Mesenchymal stem cell (in vitro differentiated cells and primary cell): ENCODE data around the gene RRAS.

Experiments
- DNase-seq: peaks from one replicate; pipeline ENCODE4 v3.0.0-alpha.2; 2013
- H2AFZ ChIP-seq: one replicate; pipeline ENCODE4 v1.6.1; 2013; ENCODE audit warnings: low read depth, mild to moderate bottlenecking, control low read depth, inconsistent platforms, low read length, moderate library complexity
- H2AK5ac ChIP-seq: 2 replicates; pipeline ENCODE4 v1.6.1; 2013; ENCODE audit warnings: low read length, moderate library complexity, mild to moderate bottlenecking, inconsistent platforms; ENCODE audit not compliant: severe bottlenecking
- H2BK120ac ChIP-seq: one replicate; pipeline ENCODE4 v1.6.1; 2013; ENCODE audit warnings: low read depth, mild to moderate bottlenecking, inconsistent platforms, low read length, moderate library complexity
- H2BK12ac ChIP-seq, 2 experiments: one replicate each; pipeline ENCODE4 v1.6.1; 2013; ENCODE audit warnings: inconsistent platforms in 2 of 2, low read length in 2 of 2, mild to moderate bottlenecking in 2 of 2, moderate library complexity in 2 of 2, control low read depth in 1 of 2
- H2BK15ac ChIP-seq: one replicate; pipeline ENCODE4 v1.6.1; 2013; ENCODE audit warnings: mild to moderate bottlenecking, low read depth, inconsistent platforms; ENCODE audit not compliant: poor library complexity, severe bottlenecking
- H2BK5ac ChIP-seq: 2 replicates; pipeline ENCODE4 v1.6.1; 2013; ENCODE audit warnings: low read depth, mild to moderate bottlenecking, low read length, control low read depth, inconsistent platforms; ENCODE audit not compliant: poor library complexity, severe bottlenecking
- H3K14ac ChIP-seq, 2 experiments: one replicate each; pipeline ENCODE4 v1.6.1; 2013; ENCODE audit warnings: inconsistent platforms in 2 of 2, low read length in 2 of 2, control low read depth in 1 of 2, mild to moderate bottlenecking in 1 of 2, moderate library complexity in 1 of 2
- H3K18ac ChIP-seq, 2 experiments: one replicate each; pipeline ENCODE4 v1.6.1; 2013; ENCODE audit warnings: inconsistent platforms in 2 of 2, low read length in 2 of 2, control low read depth in 1 of 2, low read depth in 1 of 2, mild to moderate bottlenecking in 1 of 2
- H3K23ac ChIP-seq, 2 experiments: one replicate each; pipeline ENCODE4 v1.6.1; 2013; ENCODE audit warnings: inconsistent platforms in 2 of 2, low read length in 2 of 2, mild to moderate bottlenecking in 2 of 2, moderate library complexity in 2 of 2, control low read depth in 1 of 2
- H3K27ac ChIP-seq: 2 replicates; pipeline ENCODE4 v1.5.1; 2013; ENCODE audit warnings: mild to moderate bottlenecking, moderate library complexity, low read length, control low read depth, inconsistent platforms; ENCODE audit not compliant: poor library complexity, severe bottlenecking
- H3K27me3 ChIP-seq, 2 experiments: 2 replicates each; pipeline versions ENCODE4 v1.6.1 to v1.7.0; 2013; ENCODE audit warnings: low read length in 2 of 2, mild to moderate bottlenecking in 2 of 2, moderate library complexity in 2 of 2, control low read depth in 1 of 2, inconsistent platforms in 1 of 2; ENCODE audit not compliant: control insufficient read depth in 1 of 2, insufficient read depth in 1 of 2
- H3K36me3 ChIP-seq, 2 experiments: 2 replicates each; pipeline versions ENCODE4 v1.6.1 to v1.7.0; 2013; ENCODE audit warnings: low read length in 2 of 2, control low read depth in 1 of 2, inconsistent platforms in 1 of 2, low read depth in 1 of 2, mild to moderate bottlenecking in 1 of 2; ENCODE audit not compliant: insufficient read depth in 2 of 2, control insufficient read depth in 1 of 2
- H3K4ac ChIP-seq, 2 experiments: one replicate each; pipeline ENCODE4 v1.6.1; 2013; ENCODE audit warnings: inconsistent platforms in 2 of 2, low read length in 2 of 2, mild to moderate bottlenecking in 2 of 2, moderate library complexity in 2 of 2, control low read depth in 1 of 2, low read depth in 1 of 2
- H3K4me1 ChIP-seq: 2 replicates; pipeline ENCODE4 v1.6.1; 2013; ENCODE audit warnings: low read depth, low read length, control low read depth; ENCODE audit not compliant: control insufficient read depth, insufficient read depth
- H3K4me2 ChIP-seq: 2 replicates; pipeline ENCODE4 v1.6.1; 2013; ENCODE audit warnings: low read length, mild to moderate bottlenecking, inconsistent platforms; ENCODE audit not compliant: poor library complexity, severe bottlenecking
- H3K4me3 ChIP-seq, 2 experiments: 2 replicates each; pipeline versions ENCODE4 v1.5.1 to v1.7.0; 2013; ENCODE audit warnings: low read length in 2 of 2, mild to moderate bottlenecking in 2 of 2, control low read depth in 1 of 2, low read depth in 1 of 2; ENCODE audit not compliant: insufficient read depth in 1 of 2
- H3K79me1 ChIP-seq: replicated peaks from 2 replicates; pipeline ENCODE4 v1.6.1; 2013; ENCODE audit warnings: mild to moderate bottlenecking, control low read depth, low read length, inconsistent platforms; ENCODE audit not compliant: poor library complexity, severe bottlenecking
- H3K9ac ChIP-seq: 2 replicates; pipeline ENCODE4 v1.7.0; 2013; ENCODE audit warnings: mild to moderate bottlenecking, low read length, moderate library complexity
- H3K9me3 ChIP-seq: 2 replicates; pipeline ENCODE4 v1.7.0; 2013; ENCODE audit warnings: mild to moderate bottlenecking, low read length; ENCODE audit not compliant: control insufficient read depth
- H4K8ac ChIP-seq: one replicate; pipeline ENCODE4 v1.6.1; 2013; ENCODE audit warnings: inconsistent platforms, mild to moderate bottlenecking, low read length, moderate library complexity
- H4K91ac ChIP-seq: one replicate; pipeline ENCODE4 v1.6.1; 2013; ENCODE audit warnings: mild to moderate bottlenecking, low read length, inconsistent platforms
- WGBS: methylation state at CpG from one replicate; pipeline ENCODE4 v1.1.7; 2013; ENCODE audit warnings: mixed read lengths; 5-methylcytosine and 5-hydroxymethylcytosine counted together

Gene RRAS

DNA sequence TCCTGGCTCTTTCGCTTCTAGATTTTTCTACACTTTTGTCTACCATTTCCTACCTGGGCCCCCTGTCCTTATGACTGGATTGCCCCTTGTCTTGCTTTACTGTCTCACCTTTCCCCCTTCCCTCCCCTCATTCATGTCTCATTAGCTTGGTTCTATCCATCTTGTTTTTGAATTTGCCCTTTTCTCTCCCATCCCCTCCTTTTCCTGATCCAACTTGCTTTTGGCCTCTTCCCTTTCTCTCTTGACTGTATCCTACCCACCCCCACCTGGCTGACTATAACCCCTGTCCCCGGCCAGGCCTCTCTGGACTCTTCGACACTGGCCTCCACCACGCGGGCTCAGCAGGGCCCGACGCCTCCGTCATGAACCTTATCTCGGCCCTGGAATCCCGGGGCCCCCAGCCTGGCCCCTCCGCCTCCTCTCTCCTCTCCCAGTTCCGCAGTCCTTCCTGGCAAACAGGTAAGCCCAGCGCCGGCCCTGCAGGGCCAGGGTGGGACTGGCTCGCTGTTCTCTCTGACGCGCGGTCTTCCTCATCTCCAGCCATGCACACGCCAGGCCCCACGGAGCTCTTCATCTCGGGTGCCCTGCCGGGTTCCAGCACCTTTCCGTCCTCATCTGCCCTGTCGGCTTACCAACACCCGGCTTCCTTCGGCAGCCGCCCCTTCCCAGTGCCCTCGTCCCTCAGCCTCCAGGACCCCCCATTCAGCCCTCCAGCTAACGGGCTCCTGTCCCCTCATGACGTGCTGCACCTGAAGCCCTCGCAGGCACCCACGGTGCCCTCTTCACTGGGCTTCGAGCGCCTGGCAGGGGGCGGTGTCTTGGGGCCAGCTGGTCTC, 45.6 kb downstream of the RRAS start:
- Histone ChIP-seq H3K18ac (no peak overlapping the region), H3K9ac (peak overlapping the region; percentile 53), H3K36me3 (peaks cover 38 to 52% of the 10 kb centered on the region in 2 experiments), H3K27me3 (no peaks in the 10 kb centered on the region), H3K9me3 (no peaks in the 10 kb centered on the region), H2AK5ac (no peak overlapping the region), H4K91ac (no peak overlapping the region), H3K4me1 (peaks cover 8% of the 10 kb centered on the region), H2BK15ac (no peak overlapping the region), H2BK5ac (no peak overlapping the region), H3K4ac (no peak overlapping the region), H2BK120ac (no peak overlapping the region), H3K27ac (no peak overlapping the region), H3K14ac (no peak overlapping the region), H3K4me3 (peak overlapping the region in 1 of 2 experiments; percentile 57), H2BK12ac (no peak overlapping the region), H3K4me2 (no peak overlapping the region), H3K79me1 (peaks cover 16% of the 10 kb centered on the region), H3K23ac (no peak overlapping the region), H2AFZ (no peak overlapping the region), H4K8ac (no peak overlapping the region)
- 97% methylated on average over 35 of the region's 35 CpGs for WGBS
- no peak for DNase-seq

DNA sequence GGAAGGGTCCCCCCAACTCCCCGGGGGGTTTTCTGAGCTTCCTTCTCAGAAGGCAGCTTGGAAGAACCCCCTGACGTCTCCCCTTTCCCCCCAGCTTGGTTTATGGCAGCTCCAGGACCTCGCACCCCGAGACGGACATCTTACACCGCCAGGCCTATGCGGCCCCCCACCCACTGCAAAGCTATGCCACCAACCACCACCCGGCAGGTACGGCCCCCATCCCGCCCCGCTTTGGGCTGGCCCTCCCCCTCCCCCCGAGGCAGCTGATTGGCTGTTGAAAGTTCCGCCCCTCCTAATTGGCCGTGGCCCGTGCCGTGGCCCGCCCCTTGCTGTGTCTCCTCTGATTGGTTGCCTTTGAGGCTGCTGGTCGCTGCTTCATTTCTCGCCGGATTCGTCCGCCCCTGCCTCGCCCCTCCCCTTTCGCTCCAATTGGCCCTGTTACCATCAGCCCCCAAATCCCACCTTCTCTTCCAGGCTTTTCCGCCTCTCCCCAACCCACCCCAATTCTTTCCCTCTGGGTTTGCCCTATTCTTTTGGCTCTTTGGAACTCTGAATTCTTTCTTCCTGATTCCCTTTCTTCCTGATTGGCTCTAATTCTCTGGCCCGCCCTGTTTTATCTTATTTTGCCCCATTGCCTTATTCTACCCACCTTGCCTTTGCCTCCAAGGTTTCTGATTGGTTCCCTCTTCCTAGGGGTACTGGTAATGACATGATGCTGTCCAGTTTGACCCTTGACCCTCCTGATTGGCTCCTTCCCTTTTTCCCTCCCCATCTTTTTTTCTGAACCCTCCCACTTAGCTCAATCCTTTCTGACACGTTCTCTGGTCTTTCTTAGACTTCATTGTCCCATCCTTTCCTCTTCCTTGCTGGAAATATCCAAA, 46.5 kb downstream of the RRAS start:
- Histone ChIP-seq H3K4ac (no peak overlapping the region), H2BK120ac (no peak overlapping the region), H4K91ac (no peak overlapping the region), H3K4me1 (peaks cover 8% of the 10 kb centered on the region), H3K36me3 (peaks cover 29 to 43% of the 10 kb centered on the region in 2 experiments), H2BK12ac (no peak overlapping the region), H2BK5ac (peak overlapping the region; percentile 31), H2BK15ac (no peak overlapping the region), H3K23ac (no peak overlapping the region), H3K14ac (no peak overlapping the region), H3K27ac (peak overlapping the region; percentile 91), H4K8ac (no peak overlapping the region), H3K9ac (peak overlapping the region; percentile 84), H3K4me3 (peak overlapping the region; percentile 55 to 88), H2AK5ac (no peak overlapping the region), H3K4me2 (peak overlapping the region; percentile 92), H2AFZ (no peak overlapping the region), H3K79me1 (peaks cover 9% of the 10 kb centered on the region), H3K27me3 (no peaks in the 10 kb centered on the region), H3K9me3 (no peaks in the 10 kb centered on the region), H3K18ac (no peak overlapping the region)
- 13% methylated on average over 27 of the region's 27 CpGs for whole genome bisulfite sequencing
- DNase-seq, result peak; percentile 95

DNA sequence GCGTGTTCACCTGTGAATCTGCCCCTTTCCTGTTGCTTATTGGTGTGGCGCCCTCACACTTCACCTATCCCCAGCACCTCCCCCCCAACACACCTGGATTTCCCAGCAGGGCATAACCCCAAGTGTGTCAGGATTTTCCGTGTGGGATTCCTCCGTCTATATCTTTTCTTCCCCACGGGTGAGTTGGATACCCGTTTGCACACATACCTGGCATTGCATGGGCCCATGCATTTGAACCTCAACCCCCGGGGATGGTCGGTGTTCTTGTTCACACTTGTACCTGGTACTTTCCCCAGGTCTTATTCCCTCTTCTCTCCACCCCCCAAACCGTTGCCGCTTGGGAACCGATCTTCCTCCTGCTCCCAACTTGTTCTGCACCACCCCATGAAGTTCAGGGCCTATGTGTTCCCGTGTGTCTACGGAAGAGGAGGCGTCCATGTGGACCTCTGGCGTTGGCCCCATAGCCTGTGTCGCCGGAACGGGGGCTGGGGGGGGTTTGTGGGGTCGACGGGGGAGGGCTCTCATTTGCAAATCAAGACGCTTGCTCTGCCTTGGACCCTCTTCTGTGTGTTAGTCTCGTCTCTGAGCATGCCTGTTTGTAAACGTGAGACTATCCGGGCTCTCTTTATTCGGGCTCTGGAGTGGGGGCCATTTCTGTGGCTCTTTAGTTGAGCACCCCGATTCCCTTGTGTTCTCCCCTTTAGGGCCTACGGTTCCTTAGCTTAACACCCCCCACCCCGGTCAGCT, 47.3 kb downstream of the RRAS start:
- peak overlapping the region; percentile 34 for H2AK5ac ChIP-seq
- peak overlapping the region in 1 of 2 experiments; percentile 61 for H2BK12ac ChIP-seq
- peak overlapping the region; percentile 31 for H2BK5ac ChIP-seq
- peak overlapping the region in 1 of 2 experiments; percentile 91 for H3K14ac ChIP-seq
- 3% methylated on average over 28 of the region's 28 CpGs for WGBS
- peak overlapping the region in 1 of 2 experiments; percentile 95 for H3K4ac ChIP-seq
- peak overlapping the region; percentile 84 for H3K9ac ChIP-seq
- H3K4me3 ChIP-seq, result peak overlapping the region; percentile 73 to 88
- peak overlapping the region in 1 of 2 experiments; percentile 95 for H3K23ac ChIP-seq
- H3K27me3 ChIP-seq, result no peaks in the 10 kb centered on the region
- H3K36me3 ChIP-seq, result peaks cover 23 to 36% of the 10 kb centered on the region in 2 experiments
- H2BK15ac ChIP-seq, result peak overlapping the region; percentile 6
- H3K27ac ChIP-seq, result peak overlapping the region; percentile 91
- H2AFZ ChIP-seq, result no peak overlapping the region
- H3K18ac ChIP-seq, result peak overlapping the region in 1 of 2 experiments; percentile 67
- H3K4me1 ChIP-seq, result peaks cover 8% of the 10 kb centered on the region
- H3K79me1 ChIP-seq, result peaks cover 8% of the 10 kb centered on the region
- peak; percentile 50 for DNase-seq
- H3K9me3 ChIP-seq, result no peaks in the 10 kb centered on the region
- H3K4me2 ChIP-seq, result peak overlapping the region; percentile 92
- peak overlapping the region; percentile 4 for H4K91ac ChIP-seq
- no peak overlapping the region for H4K8ac ChIP-seq
- H2BK120ac ChIP-seq, result no peak overlapping the region
